ENCODE measurements around the gene DPYSL3.

Gene DPYSL3

DNA sequence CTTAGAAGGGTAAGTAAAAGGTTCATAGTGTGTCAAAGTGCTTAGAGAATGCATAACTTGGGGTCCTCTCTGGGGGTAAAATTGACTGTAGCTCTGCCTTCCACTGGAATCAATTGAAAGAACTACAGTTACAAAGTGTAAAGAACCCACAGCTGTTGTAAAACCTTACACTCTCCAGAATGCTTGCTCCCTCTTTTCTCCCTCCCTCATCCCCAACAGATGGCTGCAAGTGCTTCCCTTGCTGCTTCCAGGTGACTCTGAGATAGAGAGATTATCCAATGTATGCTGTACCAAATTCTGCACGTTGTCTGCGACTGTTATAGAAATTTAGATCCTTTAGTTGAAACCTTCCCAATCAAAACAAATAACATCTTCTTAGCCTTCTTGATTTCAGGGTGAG, 149.1 kb downstream of the DPYSL3 start:
- no peak for ATAC-seq

DNA sequence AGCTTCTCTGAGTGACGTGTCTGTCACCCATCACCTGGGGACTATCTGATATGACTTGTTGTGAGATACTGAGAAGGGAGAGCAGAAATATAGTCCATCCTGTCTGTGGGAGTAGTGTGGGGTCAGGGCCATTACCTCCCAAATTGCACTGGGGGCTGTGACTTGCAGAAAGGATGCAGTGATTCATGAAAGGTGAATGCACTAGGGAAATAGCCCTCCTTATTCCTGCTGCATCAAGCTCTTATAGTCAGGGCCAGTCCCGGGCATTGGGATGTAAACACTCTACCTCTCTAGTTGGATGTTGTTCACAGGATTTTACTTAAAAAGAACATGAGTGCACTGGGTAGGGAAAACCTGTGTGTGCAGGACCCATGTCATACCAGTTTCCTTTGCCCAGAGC, 150.3 kb downstream of the DPYSL3 start:
- ATAC-seq = no peak

DNA sequence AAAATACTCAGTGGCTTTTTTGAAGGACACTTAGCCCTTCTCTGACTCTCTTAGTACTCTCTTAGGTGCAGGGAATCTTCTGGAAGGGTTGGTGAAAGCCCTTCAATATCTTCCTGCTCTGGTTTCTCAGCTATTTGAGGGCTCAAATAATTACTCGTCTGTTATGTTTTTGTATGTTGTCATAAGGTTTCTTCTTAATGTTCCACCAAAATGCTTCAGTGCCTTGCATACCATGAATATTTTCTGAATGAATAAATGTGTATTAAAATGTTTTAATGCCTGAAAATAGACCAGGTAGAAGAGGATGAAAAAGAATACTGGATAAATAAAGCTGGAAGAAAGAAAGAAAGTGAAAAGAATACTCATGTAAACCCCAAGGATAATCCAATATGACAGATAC, 150.8 kb downstream of the DPYSL3 start:
- ATAC-seq = no peak

DNA sequence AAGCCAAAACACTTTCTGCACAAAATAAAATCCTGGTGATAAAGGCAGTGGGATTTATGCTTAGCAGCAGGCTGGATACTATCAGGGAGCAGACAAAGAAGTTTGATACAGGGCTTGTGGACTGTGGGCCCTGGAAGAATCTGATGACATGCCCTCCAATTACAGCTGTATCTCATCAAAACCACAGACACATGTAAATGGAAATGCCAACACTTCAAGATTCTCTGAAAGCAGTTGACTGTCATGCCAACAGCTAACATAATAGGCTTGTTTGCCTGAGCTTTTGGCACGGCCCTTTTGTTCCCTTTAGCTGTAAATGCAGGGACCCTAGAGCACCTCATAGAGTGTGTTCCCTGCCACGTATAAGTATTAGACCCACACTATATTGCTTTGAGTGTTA, 160.6 kb downstream of the DPYSL3 start:
- ATAC-seq = no peak

DNA sequence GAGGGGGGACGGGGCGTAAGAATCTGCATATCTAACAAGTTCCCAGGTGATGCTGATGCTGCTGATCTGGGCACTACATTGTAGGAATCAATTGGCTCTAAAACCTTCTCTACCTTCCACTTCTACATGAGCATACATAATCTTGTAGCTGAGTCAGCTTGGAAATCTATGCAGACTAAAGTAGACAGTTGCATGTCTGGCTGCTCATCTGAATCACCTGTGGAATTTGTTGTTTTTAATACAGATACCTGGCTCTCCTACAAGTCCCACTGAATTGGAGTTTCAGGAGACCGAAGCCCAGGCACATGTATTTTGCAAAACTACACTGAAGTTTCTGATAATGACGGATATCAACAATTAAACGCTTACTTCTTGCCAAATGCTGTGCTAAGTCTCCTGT, 161.4 kb downstream of the DPYSL3 start:
- no peak for ATAC-seq

DNA sequence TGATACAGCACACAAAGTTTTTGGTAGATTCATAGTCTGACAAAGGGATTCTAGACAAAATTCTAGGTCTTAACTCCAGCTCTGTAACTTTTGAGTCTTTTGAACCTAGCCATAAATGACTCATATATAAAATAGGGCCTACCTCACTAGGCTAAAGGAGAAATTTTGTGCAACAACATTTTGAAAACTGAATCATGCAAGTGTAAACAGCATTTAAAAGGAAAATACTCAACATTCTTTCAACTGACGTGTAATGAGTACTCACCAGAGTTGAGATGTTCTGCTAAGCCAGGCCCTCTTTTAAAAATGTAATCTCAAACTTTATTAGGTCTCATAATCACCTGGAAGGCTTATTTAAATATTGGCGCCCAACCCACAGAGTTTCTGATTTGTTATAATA, 161.8 kb downstream of the DPYSL3 start:
- ATAC-seq = no peak

DNA sequence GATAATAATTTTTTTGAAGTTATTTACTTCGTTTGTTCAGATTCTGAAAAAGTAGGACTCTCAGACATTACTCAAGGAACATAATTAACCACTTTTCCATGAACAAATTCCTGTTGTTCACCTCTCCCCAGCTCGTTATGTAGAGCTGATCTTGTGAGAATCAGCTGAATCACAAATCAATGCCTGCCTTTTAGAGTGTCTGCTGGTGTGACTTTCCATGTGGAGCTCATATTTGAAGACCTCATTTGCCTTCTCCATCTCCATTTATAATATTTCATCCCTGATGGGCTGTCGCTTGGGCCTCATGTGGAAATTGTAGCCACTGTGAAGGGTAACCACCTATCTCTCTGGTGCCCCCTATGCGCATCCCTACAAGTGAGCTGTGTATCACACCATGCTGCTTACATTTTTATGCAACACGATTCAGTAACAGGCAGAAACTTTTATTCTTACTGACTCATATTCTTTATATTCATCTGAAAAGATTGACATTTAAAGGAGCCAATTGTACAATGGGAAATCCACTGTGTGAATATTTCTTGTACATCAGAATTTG, 163.8 kb downstream of the DPYSL3 start:
- ATAC-seq = no peak

DNA sequence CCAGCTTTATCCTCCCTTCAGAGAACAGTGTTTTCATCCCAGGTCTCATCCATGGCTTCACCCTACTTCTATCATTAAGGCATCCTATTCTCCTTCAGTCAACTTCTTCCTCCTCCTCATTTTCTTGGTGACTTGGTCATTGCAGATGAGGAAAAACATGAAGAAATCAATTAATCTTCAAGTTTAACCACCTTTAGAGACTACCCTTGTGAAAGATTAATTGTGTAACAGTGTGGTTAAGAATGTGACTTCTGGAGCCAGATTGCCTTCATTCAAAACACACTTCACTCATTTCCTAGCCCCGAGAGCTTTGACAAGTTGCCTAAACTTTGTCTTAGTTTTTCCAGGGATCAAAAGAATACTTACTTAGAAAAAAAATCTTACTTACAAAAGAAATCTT, 165.0 kb downstream of the DPYSL3 start:
- no peak for ATAC-seq

DNA sequence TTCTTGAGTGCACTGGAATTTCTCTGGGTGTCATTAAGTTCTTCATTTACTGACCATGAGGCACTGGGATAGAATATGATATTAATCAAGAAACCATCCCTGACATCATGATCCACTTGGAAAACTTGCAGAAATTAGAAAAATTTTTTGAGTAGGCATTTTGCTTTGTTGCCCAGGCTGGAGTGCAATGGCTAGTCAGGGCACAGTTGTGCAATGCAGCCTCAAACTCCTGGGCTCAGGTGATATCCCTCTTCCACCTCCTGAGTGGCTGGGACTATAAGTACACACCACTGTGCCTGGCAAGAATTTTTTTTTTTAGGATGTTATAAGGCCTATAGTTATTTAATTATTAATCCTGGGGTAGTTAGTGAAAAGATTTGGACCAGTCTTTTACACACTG, 168.5 kb downstream of the DPYSL3 start:
- ATAC-seq = no peak

DNA sequence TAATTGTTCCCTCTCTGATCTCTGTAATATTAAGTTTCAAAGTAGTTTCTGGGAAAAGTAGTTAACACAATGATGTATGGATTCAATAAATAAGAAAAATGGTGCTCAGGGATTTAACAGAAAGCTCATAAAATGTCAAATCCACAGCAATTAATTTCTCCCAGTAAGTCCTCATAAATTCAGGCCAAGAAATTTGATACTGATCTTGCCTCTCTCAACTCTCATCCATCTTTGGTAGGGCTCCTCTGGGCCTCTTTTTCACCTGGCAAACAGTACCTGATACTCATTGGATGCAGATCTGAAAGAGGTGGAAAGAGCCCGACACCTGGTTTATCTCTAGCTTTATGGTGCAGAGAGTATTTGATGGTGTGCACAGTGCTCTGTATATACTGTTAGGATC, 168.9 kb downstream of the DPYSL3 start:
- ATAC-seq = no peak

Measured in activated CD4-positive, CD25-positive, alpha-beta regulatory T cell treated with anti-CD3 and anti-CD28 coated beads, Interleukin-2, amount 50 U/mL, for 24 hours (primary cell).